HTR-8/SVneo (cell line): ENCODE data around the gene ACTN2.

Experiments
- DNase-seq: peaks from one replicate; pipeline ENCODE4 v3.0.0; 2011; ENCODE audit warnings: low spot score, mixed read lengths; ENCODE audit not compliant: insufficient read length
- FAIRE-seq: peaks from 2 replicates; lab custom pipeline; 2011; peaks lifted over from hg19 to GRCh38; lab: Jason Lieb, UNC

Gene ACTN2

GRCh38 chr1:236762410-236762809 lies 76.1 kb downstream of the ACTN2 start:
- DNase-seq: no peak
- no peak for FAIRE-seq

- FAIRE-seq (no peak), DNase-seq (no peak)
Measured at GRCh38 chr1:236765831-236766230, 79.5 kb downstream of the ACTN2 start.

- no peak for DNase-seq
- no peak for FAIRE-seq
Measured at GRCh38 chr1:236766506-236766905, 80.2 kb downstream of the ACTN2 start.

- DNase-seq (no peak), FAIRE-seq (no peak)
Measured at GRCh38 chr1:236767276-236767675, 81.0 kb downstream of the ACTN2 start.

DNA sequence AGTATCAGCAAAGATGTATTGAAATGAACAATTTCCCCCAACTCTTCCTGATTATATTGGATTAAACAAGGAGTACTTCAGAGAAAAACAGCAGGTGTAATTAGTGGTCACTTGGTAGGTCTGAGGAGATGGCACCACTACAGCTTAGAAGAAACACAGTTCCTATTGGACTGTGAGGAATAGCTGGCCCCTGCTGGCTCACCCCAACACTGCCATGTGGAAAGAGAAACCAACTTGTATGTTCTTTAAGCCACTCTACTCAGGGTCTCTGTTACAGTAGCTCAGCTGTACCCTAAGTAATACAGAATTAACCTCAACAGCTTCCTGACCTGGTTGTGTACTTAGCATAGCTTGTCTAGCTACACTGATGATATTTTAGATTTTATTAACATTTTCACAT lies 82.3 kb downstream of the ACTN2 start:
- FAIRE-seq: peak; percentile 9
- DNase-seq: no peak

GRCh38 chr1:236773919-236774318 lies 87.6 kb downstream of the ACTN2 start:
- DNase-seq (no peak), FAIRE-seq (no peak)

- DNase-seq: peak; percentile 22
- no peak for FAIRE-seq
Measured at GRCh38 chr1:236774926-236775325, 88.6 kb downstream of the ACTN2 start.

DNA sequence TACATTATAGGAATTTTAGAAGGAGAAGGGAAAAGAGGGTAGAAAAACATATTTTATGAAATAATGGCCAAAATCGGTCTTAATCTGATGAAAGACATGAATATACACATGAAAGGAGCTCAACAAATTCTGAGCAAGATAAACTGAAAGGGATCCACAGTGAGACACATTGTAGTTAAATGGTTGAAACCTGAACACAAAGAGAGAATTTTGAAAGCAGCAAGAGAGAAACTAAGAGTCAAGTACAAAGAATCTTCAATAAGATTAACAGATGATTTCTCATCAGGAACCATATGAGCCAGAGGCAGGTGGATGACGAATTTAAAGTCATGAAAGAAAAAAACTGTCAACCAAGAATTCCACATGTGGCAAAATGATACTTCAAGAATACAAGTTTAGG lies 93.0 kb downstream of the ACTN2 start:
- no peak for FAIRE-seq
- no peak for DNase-seq

- DNase-seq: no peak
- no peak for FAIRE-seq
Measured at GRCh38 chr1:236785477-236785876, 99.2 kb downstream of the ACTN2 start.

DNA sequence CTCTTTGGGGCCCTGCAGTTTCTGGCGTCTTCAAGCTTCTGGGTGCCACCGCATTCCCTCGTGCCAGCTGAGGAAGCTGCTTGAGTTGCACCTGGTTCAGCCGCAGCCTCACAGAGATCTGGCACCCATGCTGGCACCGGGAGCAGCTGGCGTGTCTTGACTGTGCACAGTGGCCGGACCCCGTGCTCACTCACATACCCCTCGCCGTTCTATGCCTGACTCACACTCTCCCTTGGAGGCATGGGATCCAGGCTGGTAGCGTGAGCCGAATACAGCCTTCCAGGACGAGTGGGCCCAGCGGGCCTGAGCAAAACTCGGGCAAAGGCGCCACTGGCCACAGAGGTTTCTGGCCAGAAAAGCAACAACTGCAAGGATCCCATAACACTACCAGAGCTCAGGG lies 100.2 kb downstream of the ACTN2 start:
- FAIRE-seq: no peak

DNA sequence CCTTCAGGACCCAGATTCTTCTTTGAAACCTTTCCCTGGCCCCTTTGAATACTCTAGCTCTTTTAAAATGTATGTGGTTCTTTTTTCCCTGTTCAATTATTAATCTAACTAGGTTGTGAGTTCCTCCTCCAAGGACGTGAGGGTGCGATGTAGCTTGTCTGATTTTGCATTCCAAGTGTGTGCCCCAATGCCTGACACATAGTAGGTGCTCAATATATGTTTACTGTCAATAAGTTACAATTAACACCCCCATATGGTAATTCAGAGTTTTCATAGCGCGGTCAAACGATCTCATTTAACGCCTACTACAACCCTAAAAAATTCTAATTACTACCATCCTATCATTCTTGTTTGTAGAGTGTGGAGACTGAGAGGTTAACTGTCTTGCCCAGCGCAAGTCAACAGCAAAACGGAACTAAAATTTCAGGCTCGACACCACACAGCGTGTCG lies 108.3 kb downstream of the ACTN2 start:
- no peak for DNase-seq
- no peak for FAIRE-seq

More for the DNA sequence above, 100.2 kb downstream of the ACTN2 start:
- no peak for DNase-seq

DNA sequence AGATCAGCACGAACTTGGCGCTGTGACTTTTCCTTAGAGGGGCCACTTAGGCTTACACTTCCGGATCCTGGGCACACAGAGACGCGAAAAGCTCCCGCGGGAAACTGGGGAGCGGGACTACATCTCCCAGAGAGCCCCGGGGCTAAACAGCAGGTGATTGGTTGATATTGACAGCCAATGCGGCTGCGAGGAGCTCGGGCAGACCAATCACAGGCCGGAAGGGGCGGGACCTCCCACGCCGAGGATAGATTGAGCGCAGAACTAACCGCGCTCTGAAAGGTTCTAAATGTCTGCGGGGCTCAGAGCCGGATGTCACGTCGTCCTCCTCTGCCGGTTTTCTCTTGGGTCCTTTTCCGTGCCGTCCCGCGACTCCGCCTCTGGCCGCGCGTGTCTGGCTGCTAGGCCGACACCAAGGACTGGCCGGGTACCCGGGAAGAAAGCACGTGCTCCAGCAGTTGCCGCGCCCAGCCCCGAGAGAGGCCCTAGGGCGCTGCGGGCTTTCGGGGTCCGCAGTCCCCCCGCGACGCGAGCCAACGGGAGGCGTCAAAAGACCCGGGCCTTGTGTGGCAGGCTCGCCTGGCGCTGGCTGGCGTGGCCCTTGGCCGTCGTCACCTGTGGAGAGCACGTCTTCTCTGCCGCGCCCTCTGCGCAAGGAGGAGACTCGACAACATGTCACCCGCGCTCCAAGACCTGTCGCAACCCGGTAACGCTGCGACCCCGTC lies 108.9 kb downstream of the ACTN2 start, which contains the start of gene MTR:
Gene MTR, plus strand, starts transcription at position 258 of the 722 bp plus-strand sequence. Its CDS starts 412 bp downstream, at position 670.
- FAIRE-seq (peak; percentile 91), DNase-seq (peak; percentile 99)

- FAIRE-seq (no peak), DNase-seq (peak; percentile 30)
Measured at GRCh38 chr1:236795757-236796667, 109.7 kb downstream of the ACTN2 start.

DNA sequence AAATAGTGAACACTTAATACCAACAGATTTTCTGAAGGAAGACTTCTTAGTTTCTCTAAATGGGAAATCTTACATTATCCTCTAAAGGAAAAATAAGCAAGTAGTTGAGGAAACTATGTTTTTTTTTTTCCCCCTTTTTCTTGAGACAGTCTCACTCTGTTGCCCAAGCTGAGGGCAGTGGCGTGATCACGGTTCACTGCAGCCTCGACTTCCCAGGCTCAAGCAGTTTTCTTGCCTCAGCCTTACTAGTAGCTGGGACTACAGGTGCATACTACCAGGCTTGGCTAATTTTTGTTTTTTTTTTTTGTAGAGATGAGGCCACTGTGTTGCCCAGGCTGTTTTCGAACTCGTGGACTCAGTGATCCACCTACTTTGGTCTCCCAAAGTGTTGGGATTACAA lies 112.7 kb downstream of the ACTN2 start:
- FAIRE-seq: no peak
- DNase-seq: no peak

GRCh38 chr1:236800002-236800620 lies 113.8 kb downstream of the ACTN2 start:
- FAIRE-seq (no peak), DNase-seq (no peak)

DNA sequence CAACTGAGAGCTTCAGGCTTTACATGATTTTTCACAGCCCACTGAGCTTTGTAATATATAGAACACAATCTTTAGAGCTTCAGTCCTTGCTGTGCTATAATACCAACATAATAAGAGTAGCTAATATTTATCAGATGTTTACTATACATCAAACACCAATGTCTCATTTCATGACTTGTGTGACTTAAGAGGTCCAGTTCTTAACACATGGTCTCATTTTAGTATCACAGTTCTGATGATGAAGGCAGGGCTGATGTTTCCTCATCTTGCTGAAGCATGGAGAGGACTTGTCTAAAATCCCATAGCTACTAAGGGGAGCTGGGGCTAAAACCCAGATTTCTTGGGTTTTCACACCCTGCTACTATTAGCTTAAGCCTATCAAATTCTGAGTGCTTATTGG lies 114.3 kb downstream of the ACTN2 start:
- DNase-seq (no peak), FAIRE-seq (no peak)

DNA sequence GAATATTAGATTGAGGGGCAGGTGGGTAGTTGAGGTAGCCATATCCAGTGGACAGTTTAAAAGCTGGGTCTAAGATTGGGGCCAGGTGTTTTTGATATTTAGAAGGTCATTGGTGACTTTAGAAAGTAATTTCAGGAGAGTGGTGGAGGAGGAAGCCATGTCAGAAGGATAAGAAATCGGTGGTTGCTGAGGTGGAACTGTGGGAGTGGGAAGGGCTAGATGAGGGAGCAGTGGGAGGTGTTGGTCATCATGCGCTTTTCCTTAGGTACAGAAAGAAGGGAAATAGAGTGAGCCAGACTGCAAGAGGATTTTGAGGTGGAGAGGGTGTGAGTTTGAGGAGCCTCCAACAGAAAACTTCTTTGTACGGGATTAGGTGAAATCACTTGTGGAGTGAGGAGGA lies 116.0 kb downstream of the ACTN2 start:
- FAIRE-seq: no peak

DNA sequence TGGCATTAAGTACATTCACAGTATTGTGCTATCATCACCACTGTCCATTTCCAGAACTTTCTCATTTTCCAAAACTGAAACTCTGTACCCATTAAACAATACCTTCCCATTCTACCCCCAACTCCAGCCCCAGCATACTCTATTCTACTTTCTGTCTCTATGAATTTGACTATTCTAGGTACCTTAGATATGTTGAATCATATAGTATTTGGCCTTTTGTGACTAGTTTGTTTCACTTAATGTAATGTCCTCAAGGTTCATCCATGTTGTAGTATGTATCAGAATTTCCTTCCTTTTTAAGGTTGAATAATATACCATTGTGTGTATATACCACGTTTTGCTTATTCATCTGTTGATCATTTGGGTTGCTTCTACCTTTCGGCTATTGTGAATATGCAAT lies 120.3 kb downstream of the ACTN2 start:
- DNase-seq (no peak), FAIRE-seq (no peak)

More for the DNA sequence above, 116.0 kb downstream of the ACTN2 start:
- DNase-seq: no peak

GRCh38 chr1:236808005-236808404 lies 121.7 kb downstream of the ACTN2 start:
- DNase-seq (no peak), FAIRE-seq (no peak)

- DNase-seq: no peak
- FAIRE-seq: no peak
Measured at GRCh38 chr1:236808564-236809130, 122.3 kb downstream of the ACTN2 start.
